Measurements from ENCODE around the gene TUBA3C.
"Not testable (repeated sequence)": the region's sequence is repeated elsewhere in the genome, so short reads cannot be mapped to it uniquely, and the experiment has no call there.

TUBA3C gene

DNA sequence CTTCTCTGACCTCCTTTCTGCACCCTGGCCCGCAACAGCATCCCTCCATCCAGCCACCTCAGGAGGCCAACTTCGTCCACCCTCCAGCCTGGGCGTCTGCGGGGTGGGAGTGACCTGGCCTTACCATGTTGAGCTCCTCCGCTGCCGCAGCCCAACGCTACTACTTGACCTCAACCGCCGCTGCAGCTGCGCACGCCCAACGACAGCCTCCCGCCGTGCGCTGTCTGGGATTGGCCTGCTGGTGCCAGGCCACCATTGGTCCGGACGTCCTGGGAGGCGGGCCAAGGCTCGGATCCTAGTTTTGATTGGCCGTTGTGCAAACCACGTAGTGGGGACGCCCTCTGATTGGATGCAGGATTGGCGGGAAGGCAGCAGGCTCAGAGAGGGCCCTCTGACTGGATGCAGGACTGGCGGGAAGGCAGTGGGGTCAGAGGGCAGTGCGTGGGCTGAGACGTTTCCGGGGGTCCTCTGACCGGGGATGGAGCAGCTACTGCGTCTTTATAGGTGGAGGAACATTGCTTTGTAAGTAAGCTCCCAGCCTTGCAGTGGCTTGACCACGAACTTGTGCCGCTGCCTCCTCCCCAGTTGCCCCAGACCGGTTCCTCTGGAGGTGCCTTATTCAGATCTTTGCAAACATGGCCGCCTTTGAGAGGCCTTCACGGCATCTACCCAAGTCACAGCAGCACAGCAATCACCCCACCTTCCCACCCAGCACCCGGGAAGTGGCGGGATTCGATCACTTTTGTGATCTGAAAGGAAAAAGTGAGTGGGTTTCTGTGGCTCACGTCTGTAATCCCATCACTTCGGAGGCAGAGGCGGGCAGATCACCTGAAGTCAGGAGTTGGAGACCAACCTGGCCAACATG, at the start of gene TUBA3C:
Gene TUBA3C (minus strand): TSS at position 204 of the 865 bp plus-strand sequence. CDS start 77 bp downstream, at position 127.
- DNase-seq, result no peak

DNA sequence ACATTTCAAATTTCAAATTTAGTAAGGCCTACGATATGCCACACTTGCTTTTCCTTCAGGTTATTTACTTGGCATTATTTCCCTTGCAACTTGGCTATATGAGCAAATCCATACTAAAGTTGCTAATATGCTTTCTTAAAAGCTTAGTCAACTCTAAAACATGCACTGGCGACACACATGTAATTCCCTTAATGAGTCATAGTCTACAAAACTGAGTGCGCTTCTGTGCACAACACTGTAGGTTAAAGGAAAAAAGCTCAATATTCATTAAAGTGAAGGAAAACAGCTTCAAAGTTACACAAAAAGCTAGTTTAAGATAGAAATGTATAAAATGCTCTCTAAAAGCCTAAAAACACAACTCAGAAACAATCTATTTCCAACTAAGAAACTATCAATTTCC, 25.8 kb upstream of the TUBA3C start:
- not testable (repeated sequence) for DNase-seq

GRCh38 chr13:19192622-19193021, 11.0 kb upstream of the TUBA3C start:
- DNase-seq, result not testable (repeated sequence)

- not testable (repeated sequence) for DNase-seq
Measured at GRCh38 chr13:19189911-19190310, 8.3 kb upstream of the TUBA3C start.

DNA sequence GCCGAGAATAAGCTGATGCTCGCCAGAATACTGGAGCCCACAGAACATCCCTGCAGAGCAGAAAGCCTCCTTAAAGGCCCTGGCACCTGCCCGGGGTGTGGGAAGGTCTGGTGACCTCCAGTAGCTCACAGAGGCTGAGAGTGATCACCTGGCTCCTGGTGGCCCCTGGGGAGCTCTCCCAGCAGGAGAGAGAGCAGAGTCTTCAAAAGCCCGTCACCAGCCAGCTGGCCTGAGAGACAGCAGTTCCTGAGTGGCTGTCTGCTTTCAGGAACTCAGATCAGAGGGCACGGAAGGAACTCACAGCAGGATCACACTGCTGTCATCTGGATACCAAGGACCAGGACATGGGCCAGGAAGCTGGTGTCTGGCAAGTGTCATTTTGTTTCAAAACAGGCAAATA, 7.7 kb upstream of the TUBA3C start:
- DNase-seq, result not testable (repeated sequence)

GRCh38 chr13:19185865-19186645, 4.4 kb upstream of the TUBA3C start:
- no peak for DNase-seq

- no peak for DNase-seq
Measured at GRCh38 chr13:19185086-19185864, 3.7 kb upstream of the TUBA3C start.

DNA sequence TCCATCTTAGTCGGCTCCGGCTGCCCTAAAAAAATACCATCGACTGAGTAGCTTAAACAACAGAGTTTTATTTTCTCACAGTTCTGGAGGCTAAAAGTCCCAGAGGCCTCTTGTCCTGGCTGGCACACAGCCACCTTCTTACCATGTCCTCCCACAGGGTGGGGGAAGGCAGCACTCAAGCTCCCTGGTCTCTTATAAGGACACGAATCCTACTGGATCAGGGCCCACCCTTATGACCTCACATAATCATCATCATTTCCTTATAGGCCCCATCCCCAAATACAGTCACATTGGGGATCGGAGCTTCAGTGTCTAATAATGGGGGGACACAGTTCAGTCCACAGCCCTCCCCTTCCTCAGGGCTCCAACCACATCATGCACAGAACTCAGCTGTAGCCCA, 2.6 kb upstream of the TUBA3C start:
- DNase-seq, result no peak

DNA sequence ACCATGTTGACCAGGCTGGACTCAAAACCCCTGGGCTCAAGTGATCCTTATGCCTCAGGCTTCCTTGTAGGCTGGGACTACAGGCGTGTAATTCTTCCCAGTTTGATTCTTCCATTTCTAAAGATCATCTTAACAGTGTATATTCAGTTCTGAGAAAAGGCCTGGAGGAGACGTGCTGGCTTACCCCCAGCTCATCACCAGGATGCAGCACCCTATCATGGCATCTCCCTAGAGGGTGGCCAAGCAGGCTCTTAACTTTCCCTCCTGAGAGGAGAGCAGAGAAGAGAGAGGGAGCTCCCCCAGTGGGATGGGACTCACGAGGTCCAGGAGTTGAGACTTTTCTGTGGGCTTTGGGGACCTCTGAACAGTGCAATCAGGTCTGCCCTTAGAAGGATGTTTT, 2.1 kb upstream of the TUBA3C start:
- DNase-seq, result no peak

GRCh38 chr13:19182536-19182935, 912 bp upstream of the TUBA3C start:
- DNase-seq, result no peak

GRCh38 chr13:19181021-19181620, 503 bp downstream of the TUBA3C start:
- DNase-seq, result no peak

GRCh38 chr13:19179916-19180315, 1.7 kb downstream of the TUBA3C start:
- no peak for DNase-seq

DNA sequence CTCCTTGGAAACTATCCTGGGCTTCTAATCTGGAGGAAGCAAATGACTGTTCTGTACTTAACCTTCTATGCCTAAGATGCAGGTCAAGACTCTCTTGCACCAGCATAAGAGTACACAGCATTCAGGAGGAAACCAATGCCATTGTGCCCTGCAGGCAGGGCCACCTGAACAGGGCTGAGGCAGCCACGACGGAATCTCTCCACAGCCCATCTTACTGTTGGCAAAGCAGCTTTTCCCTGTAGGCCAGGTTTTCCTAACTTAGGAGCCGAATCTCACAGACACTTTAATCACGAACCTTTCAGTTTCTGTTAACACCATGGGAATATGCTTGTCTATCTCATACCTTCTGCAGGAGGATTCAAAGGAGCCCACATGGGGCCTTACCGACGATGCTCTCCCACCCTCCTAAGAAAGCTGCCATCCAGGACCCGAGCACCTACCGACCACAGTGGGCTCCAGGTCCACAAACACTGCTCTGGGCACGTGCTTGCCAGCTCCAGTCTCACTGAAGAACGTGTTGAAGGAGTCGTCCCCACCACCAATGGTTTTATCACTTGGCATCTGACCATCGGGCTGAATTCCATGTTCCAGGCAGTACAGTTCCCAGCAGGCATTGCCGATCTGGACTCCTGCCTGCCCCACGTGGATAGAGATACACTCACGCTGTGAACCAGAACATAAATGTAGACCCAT, 2.6 kb downstream of the TUBA3C start:
- DNase-seq, result no peak

- not testable (repeated sequence) for DNase-seq
Measured at GRCh38 chr13:19176981-19177776, 4.4 kb downstream of the TUBA3C start.

DNA sequence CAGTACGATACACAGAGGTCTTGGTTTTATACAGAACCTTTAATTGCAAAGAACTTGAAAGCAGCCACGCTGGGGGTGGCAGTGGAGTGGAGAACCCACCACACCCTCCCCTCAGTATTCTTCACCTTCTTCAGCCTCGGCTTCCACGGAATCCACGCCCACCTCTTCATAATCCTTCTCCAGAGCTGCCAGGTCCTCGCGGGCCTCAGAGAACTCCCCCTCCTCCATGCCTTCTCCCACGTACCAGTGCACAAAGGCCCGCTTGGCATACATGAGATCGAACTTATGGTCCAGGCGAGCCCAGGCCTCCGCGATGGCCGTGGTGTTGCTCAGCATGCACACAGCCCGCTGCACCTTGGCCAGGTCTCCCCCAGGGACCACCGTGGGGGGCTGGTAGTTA, 7.9 kb downstream of the TUBA3C start:
- DNase-seq, result no peak

GRCh38 chr13:19172647-19173030, 9.0 kb downstream of the TUBA3C start:
- no peak for DNase-seq

DNA sequence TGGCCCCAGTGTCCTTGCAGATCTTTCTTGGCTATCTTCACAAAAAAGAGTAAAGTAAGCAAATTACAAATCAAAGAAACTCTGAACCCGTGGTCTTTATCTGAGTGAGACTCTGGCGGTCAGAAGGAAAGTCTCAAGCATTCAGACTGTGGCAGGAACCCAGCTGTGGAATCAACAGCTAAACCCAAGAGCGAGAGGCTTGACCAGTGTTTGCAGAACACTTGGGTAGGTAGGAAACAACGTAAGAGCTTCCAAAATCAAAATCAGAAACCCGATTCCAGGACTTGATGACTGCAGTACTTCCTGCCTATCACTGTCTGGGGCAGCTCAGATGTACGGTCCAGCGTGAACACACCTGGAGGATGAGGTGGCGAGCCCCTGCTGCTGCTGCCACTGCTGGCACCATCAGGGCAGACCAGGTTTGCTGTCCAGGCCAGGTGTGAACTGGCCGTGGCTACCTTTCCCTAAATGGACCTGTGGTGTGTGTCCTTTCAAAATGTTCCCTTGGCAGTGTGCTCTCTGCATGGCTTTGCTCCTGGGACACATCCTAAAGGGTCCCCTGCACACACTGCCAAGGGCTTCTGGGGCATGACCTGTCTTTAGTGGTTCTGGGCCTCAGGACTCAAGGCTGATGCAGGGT, 9.5 kb downstream of the TUBA3C start:
- DNase-seq, result no peak

GRCh38 chr13:19171563-19171962, 10.1 kb downstream of the TUBA3C start:
- DNase-seq, result no peak

- DNase-seq, result no peak
Measured at GRCh38 chr13:19169991-19170390, 11.6 kb downstream of the TUBA3C start.

DNA sequence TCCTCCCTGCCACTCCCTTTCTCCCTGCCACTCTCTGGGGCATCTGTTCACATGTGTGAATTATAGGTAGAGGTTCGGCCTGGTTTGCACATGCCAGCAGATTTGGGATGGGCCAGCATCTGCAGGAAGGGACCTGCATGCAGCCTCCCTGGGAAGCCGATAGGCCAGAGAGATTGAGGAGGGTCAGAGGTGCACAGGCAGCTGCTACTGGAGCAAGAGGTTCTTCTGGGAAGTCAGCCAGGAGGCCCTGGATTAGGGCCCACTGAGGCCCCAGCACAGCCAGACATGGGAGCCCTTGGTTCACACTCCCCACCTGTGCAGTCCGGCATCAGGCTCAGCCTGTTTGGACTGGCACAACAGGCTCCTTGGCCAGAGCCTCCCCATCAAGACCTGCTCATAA, 12.1 kb downstream of the TUBA3C start:
- DNase-seq, result no peak

DNA sequence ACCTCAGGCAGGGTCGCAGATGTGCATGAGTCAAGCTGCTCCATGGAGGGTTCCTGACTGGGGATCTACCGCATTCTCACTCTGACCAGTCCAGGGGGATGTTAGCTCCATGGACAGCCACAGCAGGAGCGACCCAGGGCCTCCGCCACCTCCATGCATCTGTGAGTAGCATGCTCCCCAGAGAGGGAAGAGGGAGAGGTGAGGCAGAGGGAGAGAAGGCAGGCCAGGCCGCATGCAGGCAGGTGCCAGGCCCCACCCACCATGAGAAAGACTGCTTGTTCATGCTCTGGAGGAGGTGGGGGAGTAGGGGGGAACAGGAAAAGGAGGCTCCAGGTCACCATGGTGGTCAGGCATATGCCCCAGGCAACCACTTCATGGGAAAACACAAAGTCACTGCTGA, 20.3 kb downstream of the TUBA3C start:
- no peak for DNase-seq

Measured in activated naive CD4-positive, alpha-beta T cell (primary cell).